Measurements from ENCODE around the gene NCF4.

The NCF4 gene

GRCh38 chr22:36892292-36892691 lies 31.5 kb downstream of the NCF4 start:
- no peak for DNase-seq (ENCODE audit: low read depth in 1 of 2, low spot score in 1 of 2)

DNA sequence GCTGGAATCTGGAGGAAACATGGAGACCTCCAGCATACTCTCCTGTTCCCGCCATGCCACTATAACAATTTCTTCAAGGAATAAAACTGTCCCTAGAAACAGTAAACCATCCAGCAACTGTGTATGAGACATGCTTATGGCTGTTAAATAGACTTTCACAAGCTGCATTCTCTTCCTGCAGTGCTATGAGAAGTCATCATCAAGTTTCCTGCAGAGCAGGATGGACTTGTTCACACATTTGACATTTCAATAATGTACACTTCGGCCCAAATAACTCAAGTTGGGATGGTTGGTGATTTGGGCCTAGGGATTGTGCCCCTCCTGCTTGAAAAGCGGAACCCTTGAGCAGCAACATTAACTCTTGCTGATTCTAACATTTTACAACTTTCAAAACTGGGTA lies 32.5 kb downstream of the NCF4 start:
- DNase-seq (ENCODE audit: low read depth in 1 of 2, low spot score in 1 of 2) = no peak

- no peak for DNase-seq (ENCODE audit: low read depth in 1 of 2, low spot score in 1 of 2)
These were observed 33.5 kb downstream of the NCF4 start for GRCh38 chr22:36894266-36894665.

- DNase-seq (ENCODE audit: low read depth in 1 of 2, low spot score in 1 of 2) = no peak
These were observed 36.8 kb downstream of the NCF4 start for GRCh38 chr22:36897611-36898010.

- no peak for DNase-seq (ENCODE audit: low read depth in 1 of 2, low spot score in 1 of 2)
These were observed 37.9 kb downstream of the NCF4 start for GRCh38 chr22:36898690-36899089.

GRCh38 chr22:36899498-36899897 lies 38.7 kb downstream of the NCF4 start:
- no peak for DNase-seq (ENCODE audit: low read depth in 1 of 2, low spot score in 1 of 2)

DNA sequence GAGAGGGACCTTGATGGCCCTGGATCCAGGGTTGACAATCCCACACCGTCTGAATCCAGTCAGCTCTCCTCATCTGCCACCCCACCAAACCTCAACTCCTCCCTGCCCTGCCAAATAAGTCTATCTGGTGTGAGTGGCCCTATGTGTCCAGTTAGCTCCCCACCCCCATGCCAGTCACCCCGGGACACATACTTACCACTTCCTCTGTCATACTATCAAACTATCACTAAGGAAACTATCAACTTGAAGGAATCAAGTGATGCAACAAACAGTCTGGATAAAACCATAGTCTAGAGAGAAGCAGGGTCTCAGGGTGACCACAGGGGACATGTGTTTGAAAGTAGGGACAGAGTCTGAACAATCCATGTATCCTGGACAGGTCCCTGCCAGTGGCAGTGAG lies 39.4 kb downstream of the NCF4 start:
- DNase-seq (ENCODE audit: low read depth in 1 of 2, low spot score in 1 of 2) = no peak

DNA sequence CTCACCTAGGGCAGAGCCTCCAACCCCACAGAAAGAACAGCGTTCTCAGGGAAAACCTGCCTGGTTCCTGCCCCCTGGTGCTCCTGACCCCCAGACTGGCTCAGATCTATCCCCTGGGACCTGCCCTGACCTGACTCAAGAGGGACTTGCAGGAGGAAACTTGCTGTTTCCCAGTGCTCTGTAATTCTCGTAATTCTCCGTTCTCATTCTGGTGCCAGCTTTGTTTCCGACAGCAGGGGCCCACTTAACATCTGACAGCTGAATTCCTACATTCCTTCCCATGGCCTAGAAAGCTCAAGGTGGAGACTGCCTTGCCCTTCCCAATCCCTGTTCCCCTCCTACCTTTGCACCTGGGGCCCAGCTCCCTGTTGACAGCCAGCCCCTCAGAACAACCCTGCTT lies 40.1 kb downstream of the NCF4 start:
- DNase-seq (ENCODE audit: low read depth in 1 of 2, low spot score in 1 of 2) = no peak

DNA sequence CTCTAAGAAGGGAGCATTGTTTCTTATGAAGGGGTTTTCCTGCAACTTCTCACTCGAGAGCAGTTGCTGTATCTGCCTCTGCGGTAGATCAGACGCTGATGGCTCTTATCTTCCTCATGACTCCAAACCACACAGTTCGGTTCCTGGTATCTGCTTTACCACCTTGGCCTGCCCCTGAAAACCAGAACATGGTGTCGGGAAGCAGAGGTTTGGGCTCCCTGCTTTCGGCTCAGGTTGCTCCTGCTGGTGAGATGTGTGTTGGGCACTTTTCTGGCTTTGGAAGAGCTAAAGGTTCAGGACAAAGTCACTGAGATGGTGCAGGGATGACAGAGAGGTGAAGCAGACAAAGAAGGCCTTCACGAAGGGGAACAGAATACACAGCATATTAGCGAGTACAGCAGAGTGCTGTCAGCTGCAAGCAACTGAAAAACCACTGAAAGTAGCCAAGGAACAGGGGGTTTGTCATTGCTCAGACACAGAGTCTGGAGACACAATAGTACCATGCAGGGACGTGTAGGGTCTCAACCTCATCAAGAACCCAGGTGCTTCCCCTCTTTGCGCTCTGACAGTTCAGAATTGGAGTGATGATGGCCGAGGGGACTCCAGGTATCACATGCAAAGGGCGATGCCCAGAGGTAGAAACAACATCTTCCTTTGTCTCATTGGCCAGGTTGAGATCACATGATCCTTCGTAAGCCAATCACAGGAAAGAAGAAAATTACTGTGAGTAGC lies 40.8 kb downstream of the NCF4 start:
- DNase-seq (ENCODE audit: low read depth in 1 of 2, low spot score in 1 of 2) = no peak

DNA sequence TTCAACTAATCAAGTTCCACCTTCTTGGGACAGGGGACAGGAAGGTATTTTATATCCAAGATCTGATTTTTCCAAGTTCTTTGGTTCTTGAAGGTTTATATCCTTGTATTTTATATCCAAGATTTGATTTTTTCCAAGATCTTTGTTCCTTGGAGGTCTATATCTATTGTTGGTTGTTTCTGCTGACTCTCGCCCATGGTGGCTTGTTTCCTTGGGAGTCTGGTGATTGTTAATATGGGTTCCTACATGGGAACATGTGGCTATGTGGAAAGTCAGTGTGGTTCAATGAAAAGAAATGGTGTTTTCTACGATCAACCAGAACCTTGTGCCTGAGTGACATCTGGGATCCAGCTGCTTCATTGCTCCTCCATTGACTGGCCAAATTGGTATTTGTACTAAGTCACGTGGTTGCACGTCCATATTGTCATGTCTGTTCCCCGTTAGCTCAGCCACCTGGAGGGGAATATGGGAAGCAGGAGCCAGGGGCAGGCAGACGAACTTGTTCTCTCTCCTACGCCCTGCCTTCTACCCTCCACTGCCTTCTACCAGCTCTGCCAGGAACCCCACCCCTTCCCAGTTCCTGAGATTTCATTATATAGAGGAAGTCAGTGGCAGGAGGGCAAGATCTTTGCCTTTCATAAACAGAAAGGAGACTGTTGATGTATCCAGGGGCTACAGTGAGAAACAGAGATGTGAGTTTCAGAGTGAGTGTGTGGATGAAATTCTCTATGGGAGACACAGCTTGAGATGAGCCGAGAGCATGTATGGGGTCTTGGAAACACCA lies 41.5 kb downstream of the NCF4 start:
- no peak for DNase-seq (ENCODE audit: low read depth in 1 of 2, low spot score in 1 of 2)

- DNase-seq (ENCODE audit: low read depth in 1 of 2, low spot score in 1 of 2) = no peak
These were observed 43.6 kb downstream of the NCF4 start for GRCh38 chr22:36904260-36904880.

DNA sequence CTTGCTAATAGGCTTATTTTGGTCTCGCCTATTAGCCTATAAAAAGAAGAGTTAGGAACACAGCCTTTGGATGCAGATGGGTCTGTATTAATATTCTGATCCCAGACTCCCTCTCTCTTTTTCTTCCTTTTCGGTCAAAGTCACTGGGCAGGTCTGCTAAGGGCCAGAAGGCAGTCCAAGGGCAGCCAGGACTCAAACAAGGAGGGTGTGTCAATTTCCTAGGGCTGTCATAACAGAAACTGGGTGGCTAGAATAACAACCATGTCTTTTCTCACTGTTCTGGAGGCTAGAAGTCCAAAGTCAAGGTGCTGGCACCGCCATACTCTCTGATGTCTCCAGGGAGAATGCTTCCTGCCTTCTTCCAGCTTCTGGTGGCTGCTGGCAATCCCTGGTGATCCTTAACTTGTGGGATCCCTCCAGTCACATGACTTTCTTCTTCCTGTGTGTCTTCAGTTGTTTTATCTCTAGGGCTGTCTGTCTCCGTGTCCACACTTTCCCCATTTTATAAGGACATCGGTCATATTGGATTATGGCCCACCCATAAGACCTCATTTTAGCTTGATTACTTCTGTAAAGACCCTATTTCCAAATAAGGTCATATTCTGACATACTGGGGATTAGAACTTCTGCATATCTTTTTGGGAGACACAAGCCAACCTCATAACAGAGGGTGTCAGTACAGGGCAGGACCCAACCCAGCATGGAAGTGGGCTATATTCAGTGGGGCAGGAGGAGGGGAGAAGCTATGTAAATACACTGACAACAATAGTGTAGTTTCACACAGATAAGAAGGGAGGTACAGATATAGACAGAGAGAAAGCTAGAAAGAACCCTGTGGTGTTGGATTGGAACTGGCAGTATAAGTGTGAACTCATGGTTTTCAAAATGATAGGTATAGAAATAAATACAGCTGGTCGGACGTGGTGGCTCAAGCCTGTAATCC lies 46.7 kb downstream of the NCF4 start:
- no peak for DNase-seq (ENCODE audit: low read depth in 1 of 2, low spot score in 1 of 2)

GRCh38 chr22:36910461-36910860 lies 49.7 kb downstream of the NCF4 start:
- no peak for DNase-seq (ENCODE audit: low read depth in 1 of 2, low spot score in 1 of 2)

DNA sequence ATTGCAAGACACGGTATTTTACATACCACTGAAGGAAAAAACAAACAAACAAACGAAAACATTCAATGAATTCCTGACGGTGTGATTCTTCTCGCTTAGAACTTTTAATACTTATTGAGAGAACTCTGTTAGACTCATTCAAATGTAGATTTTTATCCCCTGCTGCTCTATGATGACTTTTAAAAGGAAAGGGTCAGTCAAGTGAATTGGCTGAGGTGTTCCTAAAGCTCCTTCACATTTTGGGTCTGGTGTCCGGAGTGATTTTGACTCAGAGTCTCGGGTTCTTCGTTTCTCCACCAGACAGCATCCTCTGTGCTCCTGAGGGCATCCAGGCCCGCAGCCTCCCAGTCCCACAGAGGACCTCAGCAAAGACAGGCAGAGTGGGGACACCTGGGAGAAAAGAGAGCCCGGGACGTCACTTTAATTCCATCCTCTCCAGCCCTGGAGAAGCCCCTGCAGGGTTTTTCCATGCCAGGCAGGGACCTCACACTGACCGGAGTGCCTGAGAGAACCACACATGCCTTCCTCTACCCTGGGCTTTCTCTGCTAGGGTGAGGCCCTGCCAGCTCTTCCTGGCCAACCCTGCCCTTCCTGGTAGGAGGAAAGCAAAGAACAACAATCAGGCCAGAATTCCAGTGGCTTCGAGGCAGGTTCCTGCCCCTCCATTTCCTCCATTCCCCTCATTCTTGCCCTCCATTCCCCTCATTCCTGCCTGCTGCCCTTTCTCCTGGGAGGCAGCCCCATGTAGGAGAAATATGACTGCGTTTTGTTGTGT lies 51.3 kb downstream of the NCF4 start:
- no peak for DNase-seq (ENCODE audit: low read depth in 1 of 2, low spot score in 1 of 2)

- no peak for DNase-seq (ENCODE audit: low read depth in 1 of 2, low spot score in 1 of 2)
These were observed 52.1 kb downstream of the NCF4 start for GRCh38 chr22:36912694-36913426.

DNA sequence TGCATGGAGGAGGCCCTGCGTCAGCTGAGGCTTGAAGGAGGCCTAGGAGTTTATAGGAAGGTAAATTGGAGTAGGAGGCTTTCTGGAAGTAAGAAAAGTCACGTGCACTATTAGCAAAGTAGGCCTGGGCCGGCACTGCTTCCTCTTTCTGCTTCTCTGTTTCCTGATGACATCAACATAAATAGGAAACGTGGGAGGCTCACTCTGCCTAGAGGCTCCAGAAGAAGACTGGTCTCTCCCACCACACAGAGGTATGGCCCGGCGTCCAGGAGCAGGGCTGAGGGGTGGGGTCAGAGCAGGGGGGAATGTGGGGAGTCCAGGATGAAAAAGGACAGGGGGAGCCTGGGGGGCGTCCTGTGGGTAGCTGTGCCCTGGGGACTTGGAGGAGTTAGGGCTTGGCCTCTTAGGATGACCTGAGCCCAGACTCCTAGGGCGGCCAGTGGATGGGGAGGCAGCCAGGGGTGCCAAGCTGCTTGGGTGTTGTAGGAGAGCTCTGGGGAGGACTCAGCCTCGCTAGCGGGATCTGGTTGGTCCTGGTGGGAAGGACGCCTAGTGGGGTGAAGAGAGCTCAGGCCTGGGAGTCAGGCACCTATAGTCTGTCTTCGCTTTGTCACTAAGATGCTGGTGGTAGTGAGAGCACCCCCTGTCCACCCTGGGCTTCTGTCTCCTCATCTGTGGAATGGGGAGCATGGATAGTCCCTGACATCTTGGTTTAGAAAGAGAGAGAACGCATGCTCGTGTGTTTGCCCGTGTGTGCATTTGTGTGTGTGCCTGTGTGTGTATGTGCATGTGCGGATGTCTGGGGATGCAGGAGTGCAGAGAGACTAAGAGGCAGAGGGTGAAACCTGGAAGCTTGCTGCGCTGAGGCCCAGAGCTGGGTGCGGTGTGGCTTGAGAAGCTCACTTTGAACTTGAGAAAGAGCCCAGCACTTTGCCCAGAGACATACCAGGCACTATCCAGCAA lies 52.9 kb downstream of the NCF4 start, which contains the start of gene CSF2RB:
Gene CSF2RB, plus strand, starts transcription at position 202 of the 963 bp plus-strand sequence. CDS start 8,580 bp downstream, outside the sequence.
- no peak for DNase-seq (ENCODE audit: low read depth in 1 of 2, low spot score in 1 of 2)

GRCh38 chr22:36914390-36914752 lies 53.6 kb downstream of the NCF4 start:
- no peak for DNase-seq (ENCODE audit: low read depth in 1 of 2, low spot score in 1 of 2)

GRCh38 chr22:36916034-36916433 lies 55.2 kb downstream of the NCF4 start:
- DNase-seq (ENCODE audit: low read depth in 1 of 2, low spot score in 1 of 2) = no peak
